GM23338 (cell line): ENCODE data around the gene FOXRED1.

Experiments used
- POLR2AphosphoS5 ChIP-seq: IDR thresholded peaks from 2 replicates; pipeline ENCODE4 v1.6.1; 2016; ENCODE audit warnings: antibody characterized with exemption, low read depth
- TF ChIP-seq, protein P1 (sequence below), 2 experiments: fragments of 200-600 bp in 1 of 2; sonication (generic) in 1 of 2; conservative IDR thresholded peaks; 2 replicates each; pipeline versions ENCODE4 v1.5.1 to v1.6.1; 2016 to 2017; ENCODE audit warnings: antibody characterized with exemption in 2 of 2, low read depth in 2 of 2, mild to moderate bottlenecking in 2 of 2, moderate library complexity in 1 of 2

DNA sequence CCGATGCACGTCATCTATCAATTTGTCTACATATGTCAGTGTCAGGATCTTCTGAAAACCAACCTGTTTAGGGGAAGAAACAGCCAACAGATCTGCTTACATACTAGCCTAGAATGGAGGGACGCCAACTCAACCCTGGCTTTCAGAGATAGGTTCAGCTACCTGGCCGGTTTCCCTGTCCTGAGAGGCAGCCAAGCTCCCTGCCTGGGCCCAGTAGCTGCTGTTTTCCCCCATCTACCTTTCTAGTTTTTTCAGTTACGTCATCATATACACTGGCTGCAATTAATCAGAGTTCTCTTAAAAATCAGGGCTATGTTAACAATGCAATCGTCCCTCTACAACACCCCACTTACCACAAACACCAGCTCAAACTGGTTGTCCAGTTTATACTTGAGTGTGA, 1.3 kb upstream of the FOXRED1 start:
- TF ChIP-seq, protein P1, sequence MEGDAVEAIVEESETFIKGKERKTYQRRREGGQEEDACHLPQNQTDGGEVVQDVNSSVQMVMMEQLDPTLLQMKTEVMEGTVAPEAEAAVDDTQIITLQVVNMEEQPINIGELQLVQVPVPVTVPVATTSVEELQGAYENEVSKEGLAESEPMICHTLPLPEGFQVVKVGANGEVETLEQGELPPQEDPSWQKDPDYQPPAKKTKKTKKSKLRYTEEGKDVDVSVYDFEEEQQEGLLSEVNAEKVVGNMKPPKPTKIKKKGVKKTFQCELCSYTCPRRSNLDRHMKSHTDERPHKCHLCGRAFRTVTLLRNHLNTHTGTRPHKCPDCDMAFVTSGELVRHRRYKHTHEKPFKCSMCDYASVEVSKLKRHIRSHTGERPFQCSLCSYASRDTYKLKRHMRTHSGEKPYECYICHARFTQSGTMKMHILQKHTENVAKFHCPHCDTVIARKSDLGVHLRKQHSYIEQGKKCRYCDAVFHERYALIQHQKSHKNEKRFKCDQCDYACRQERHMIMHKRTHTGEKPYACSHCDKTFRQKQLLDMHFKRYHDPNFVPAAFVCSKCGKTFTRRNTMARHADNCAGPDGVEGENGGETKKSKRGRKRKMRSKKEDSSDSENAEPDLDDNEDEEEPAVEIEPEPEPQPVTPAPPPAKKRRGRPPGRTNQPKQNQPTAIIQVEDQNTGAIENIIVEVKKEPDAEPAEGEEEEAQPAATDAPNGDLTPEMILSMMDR (conservative IDR thresholded peaks at IDR 0.05; ENCODE audit: low read depth in 2 of 2) = no peak
- no peak for TF ChIP-seq POLR2AphosphoS5
